Measurements from ENCODE around the gene TSPAN15.

TSPAN15 gene

GRCh38 chr10:69553328-69553727 is 102.1 kb downstream of the TSPAN15 start:
- no peak for DNase-seq (ENCODE audit: low spot score)

GRCh38 chr10:69554611-69555010 is 103.3 kb downstream of the TSPAN15 start:
- no peak for DNase-seq (ENCODE audit: low spot score)

All from putamen (tissue), 1 donor.